T-helper 9 cell (primary cell): ENCODE measurements around the gene COPZ1.
"Not testable (repeated sequence)": the region's sequence is repeated elsewhere in the genome, so short reads cannot be mapped to it uniquely, and the experiment has no call there.

Experiments used
- DNase-seq: peaks from one replicate; pipeline ENCODE4 v3.0.0-alpha.2; 2020
- total RNA-seq, 2 donors: gene quantifications; one replicate each; lab custom pipeline; 2026; lab: John Stamatoyannopoulos, UW

Gene COPZ1, protein sequence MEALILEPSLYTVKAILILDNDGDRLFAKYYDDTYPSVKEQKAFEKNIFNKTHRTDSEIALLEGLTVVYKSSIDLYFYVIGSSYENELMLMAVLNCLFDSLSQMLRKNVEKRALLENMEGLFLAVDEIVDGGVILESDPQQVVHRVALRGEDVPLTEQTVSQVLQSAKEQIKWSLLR
- 44.6 to 102 reads per million in 2 donors for total RNA-seq

DNA sequence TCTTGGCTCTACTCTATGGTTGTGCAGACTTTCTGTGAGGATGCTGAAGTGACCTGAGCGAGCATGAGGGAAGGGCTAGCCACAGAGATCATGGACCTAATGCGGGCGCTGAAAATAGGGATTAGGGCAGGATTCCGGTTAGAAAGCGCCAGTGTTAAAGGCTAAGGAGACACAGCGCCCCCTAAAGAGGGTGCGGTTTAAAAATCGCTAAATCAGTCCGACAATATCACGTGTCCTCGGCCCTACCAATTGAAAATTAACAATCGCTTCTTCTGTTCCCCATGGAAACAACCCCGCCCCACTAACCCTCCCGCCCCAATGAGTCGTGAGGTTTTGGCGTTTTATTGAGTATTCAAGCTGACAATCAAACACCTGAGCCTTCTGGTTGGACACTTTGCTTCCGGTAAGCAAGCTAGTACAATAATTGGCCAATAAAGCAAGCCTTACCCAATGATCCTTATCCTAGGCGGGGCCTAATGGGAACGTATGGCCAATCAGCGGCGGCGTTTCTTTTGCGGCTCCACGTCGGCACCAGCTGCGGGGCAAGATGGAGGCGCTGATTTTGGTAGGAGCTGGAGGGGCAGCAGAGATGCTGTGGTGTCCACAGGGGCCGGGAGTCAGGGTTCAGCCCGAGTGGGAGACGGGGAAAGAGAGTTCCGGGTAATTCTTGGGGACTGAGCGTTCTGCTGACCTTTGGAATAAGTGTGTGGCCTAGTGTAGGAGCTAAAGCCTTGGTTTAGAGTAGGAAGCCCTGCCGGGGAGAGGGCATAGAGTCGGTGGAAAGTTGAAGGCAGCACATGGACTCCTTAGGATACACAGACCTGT, at the start of gene COPZ1:
Gene COPZ1, plus strand, starts transcription at position 515 of the 825 bp plus-strand sequence. Its CDS starts 33 bp downstream, at position 548.
- DNase-seq, result peak; percentile 86

DNA sequence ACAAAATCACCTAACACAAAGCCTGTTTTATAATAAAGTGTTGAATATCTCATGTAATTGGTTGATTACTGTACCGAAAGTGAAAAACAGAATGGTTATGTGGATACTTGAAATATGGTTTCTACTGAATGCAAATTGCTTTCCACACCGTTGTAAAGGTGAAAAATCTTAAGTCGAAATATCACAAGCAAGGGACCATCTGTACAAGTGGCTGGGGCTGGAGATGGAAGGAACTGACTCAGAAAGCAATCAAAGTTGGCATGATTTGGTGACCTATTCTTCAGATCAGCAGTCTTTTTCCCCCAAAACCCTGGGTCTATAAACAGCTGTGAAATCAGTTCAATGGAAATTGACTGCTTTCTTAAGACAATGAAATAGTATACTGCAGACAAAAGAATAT, 48.6 kb upstream of the COPZ1 start:
- DNase-seq, result no peak

DNA sequence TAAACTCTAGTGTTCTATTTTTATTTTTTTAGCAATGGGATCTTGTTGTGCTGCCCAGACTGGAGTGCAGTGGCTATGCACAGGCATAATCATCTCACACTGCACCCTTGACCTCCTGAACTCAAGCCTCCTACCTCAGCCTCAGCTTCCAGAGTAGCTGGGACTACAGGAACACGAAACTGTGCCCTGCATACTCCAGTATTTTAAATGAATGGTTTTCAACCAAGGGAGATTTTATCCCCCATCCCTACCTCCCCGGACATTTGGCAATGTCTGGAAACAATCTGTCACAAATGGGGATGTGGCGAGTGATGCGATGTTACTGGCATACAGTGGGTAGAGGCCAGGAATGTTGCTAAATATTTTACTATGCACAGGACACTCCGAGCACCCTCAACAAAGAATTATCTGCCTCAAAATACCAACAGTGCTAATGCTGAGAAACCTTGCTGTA, 47.1 kb upstream of the COPZ1 start:
- DNase-seq, result no peak

DNA sequence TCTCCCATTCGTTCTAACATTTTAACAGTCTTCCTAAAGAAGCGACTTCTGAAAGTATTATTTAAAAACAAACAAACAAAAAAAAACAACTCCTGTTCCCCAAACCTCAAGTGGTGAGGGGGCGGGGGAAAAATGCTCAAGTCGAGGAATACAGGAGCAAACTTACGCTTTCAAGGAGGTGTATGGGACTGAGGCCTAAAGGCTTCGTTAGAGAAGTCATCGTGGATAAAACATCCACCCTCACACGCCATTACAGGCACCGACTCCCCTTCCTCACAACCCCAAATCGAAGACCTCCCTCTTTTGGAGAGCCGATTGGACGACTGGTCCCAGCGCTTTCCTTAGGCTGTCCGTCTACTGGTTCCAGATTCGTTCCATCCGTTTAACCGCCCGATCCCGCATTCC, 45.7 kb upstream of the COPZ1 start:
- no peak for DNase-seq

DNA sequence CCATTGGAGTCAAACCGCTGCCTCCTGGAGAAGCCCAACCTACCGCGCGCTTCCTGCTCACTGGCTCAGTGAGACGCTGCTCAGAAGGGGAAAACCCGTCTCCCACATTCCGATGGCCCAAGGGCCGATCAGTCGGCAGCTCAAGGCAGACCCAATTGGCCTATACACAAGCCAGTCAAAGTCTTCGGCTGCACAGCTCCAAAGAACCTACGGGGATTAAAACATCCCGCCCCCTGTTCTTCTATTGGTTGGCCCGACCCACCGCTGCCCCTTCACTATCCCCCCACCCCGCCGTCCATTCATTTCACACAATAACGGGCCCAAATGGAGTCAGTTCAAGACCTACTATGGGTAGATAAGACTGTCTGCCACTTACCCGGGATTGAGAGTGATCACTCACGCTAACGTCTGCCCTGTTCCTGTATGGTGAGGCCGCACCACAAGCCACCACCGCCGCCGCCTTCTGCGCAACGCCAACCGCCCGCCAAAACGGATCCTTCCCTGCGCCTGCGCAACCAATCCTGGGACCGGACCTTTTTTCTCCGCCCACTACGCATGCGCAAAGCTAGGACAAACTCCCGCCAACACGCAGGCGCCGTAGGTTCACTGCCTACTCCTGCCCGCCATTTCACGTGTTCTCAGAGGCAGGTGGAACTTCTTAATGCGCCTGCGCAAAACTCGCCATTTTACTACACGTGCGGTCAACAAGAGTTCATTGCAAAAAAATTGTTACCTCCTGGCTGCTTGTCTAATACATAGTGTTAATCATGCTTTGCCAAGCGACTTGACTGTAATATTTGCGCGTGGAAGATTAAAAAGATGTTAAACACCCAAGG, 45.1 kb upstream of the COPZ1 start, which contains the start of gene CBX5:
Gene CBX5, minus strand, starts transcription at position 491 of the 836 bp plus-strand sequence. CDS start 22,472 bp downstream, outside the sequence.
- peak; percentile 99 for DNase-seq

DNA sequence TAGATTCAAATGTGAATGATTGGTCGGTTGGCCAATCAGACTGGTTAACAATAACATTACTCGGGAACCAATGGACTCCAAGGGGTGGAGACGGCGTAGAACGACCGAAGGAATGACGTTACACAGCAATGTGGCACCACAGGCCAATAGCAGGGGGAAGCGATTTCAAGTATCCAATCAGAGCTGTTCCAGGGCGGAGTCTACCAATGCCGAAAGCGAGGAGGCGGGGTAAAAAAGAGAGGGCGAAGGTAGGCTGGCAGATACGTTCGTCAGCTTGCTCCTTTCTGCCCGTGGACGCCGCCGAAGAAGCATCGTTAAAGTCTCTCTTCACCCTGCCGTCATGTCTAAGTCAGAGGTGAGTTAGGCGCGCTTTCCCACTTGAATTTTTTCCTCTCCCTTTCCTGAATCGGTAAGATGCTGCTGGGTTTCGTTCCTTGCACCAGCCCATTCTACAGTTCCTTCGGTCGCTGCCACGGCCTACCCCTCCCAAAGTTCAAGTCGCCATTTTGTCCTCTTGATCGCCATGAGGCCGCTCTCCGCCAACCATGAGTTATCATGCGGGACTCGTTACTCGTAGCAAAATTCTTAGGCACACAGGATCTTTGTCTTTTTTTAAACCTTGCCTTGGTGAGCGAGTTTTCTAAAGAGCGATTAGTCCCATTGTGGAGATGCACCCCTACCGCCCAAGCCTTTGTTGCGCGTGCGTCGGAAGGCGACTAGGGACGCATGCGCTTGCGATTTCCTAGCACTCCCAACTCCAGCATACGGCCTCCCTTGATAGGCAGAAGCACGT, 44.3 kb upstream of the COPZ1 start, which contains the start of gene HNRNPA1:
Gene HNRNPA1, plus strand, starts transcription at position 259 of the 793 bp plus-strand sequence. Its CDS starts 82 bp downstream, at position 341.
- DNase-seq, result peak; percentile 82

DNA sequence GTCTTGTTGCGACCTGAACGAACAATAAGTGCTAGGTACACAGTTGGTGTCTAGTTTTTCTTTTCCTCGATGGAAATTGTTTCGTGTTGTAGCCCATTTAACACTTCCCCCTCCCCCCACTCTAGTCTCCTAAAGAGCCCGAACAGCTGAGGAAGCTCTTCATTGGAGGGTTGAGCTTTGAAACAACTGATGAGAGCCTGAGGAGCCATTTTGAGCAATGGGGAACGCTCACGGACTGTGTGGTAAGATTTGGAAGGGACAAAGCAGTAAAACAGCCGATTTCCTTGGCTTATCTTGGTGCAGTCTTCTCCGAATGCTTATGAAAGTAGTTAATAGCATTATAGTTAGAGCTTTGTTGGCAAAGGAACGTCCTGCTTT, 43.7 kb upstream of the COPZ1 start:
- DNase-seq, result not testable (repeated sequence)

DNA sequence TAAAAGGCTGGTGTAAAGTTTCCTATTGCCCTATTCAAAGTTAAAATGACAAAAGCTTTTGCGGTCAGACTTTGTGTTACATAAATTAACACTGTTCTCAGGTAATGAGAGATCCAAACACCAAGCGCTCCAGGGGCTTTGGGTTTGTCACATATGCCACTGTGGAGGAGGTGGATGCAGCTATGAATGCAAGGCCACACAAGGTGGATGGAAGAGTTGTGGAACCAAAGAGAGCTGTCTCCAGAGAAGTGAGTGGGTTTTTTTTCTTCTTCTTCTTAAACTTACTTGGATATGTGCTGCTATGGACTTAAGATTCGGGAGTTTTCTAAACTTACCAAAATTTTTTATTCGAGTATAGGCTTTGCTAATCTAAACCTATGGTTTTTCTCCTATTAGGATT, 43.2 kb upstream of the COPZ1 start:
- DNase-seq, result not testable (repeated sequence)

DNA sequence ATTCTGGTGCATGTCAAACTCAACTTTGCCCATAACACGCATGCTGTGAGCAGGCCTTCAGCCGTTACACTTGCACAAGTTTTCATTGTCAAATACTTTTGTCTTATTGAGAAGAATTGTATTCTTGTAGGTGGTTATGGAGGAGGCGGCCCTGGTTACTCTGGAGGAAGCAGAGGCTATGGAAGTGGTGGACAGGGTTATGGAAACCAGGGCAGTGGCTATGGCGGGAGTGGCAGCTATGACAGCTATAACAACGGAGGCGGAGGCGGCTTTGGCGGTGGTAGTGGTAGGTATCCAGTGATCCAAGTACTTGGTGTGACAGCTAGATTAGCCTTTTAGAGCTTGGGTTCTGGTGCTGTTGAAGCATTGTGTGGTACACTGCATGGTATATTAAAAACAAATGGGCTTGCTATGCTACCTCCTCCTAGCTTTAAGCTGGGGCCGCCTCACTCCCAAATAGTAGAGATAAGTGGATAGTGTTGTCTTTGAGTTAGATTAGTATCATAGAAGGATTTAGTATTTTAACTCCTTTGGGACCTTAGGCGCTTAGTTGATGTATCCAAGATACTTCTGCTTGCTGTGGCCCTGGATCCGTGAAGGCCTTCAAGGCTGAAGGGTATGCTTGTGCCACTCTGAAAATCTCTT, 41.9 kb upstream of the COPZ1 start:
- DNase-seq, result no peak

DNA sequence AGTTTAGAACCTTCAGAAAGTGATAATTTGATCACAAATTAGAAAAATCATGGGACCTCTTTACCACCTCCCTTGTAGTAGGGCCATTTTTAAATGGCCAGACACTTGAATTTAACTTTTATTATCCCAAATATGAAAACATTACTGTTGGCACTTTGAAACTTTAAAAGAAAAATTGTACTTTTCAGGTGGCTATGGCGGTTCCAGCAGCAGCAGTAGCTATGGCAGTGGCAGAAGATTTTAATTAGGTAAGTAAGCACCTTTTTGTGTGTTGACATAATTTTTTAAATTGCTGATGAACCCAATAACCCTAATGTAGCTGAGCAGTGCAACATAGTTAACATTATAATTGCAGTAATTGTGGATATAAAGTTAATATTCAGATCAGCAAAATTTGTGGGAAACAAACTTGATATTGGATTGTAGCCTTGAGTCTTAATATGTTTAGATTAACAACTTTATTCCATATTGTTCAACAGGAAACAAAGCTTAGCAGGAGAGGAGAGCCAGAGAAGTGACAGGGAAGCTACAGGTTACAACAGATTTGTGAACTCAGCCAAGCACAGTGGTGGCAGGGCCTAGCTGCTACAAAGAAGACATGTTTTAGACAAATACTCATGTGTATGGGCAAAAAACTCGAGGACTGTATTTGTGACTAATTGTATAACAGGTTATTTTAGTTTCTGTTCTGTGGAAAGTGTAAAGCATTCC, 40.7 kb upstream of the COPZ1 start:
- not testable (repeated sequence) for DNase-seq

DNA sequence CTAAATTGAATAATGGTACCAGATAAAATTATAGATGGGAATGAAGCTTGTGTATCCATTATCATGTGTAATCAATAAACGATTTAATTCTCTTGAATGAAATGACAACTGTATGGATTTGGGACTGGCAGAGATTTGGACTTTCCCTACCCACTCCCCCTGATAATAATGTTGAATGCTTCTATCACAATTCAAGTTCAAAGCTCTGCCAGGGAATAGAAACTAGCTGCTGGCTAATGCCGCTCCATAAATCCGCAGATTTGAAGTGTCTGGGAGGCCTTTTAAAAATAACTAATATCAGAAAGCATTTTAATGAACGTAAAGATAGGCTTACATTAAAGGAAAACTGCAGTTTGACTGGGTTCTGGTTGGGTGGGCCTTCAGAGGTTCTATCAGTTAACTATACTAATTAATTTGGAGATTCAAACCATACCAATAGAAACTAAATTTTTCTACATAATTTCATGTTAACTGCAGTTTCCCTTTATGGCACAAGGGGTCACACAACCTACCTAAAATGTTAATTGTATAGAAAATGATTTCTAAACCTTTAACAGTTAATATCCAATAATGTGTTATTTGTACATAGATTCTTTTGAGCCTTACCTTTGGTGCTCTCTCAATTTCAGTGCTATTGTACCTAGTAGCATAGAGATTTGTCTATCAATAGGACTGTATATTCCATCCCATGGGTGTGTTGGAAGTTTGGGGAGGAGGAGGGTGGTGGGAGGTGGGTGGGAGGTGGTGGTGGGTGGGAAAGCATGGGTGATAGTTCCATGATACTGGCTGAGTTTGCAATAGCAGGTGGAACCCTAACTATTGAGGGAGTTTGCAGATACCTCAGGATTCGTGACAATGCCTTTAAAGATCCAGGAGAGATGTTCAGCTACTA, 39.5 kb upstream of the COPZ1 start:
- DNase-seq, result no peak

DNA sequence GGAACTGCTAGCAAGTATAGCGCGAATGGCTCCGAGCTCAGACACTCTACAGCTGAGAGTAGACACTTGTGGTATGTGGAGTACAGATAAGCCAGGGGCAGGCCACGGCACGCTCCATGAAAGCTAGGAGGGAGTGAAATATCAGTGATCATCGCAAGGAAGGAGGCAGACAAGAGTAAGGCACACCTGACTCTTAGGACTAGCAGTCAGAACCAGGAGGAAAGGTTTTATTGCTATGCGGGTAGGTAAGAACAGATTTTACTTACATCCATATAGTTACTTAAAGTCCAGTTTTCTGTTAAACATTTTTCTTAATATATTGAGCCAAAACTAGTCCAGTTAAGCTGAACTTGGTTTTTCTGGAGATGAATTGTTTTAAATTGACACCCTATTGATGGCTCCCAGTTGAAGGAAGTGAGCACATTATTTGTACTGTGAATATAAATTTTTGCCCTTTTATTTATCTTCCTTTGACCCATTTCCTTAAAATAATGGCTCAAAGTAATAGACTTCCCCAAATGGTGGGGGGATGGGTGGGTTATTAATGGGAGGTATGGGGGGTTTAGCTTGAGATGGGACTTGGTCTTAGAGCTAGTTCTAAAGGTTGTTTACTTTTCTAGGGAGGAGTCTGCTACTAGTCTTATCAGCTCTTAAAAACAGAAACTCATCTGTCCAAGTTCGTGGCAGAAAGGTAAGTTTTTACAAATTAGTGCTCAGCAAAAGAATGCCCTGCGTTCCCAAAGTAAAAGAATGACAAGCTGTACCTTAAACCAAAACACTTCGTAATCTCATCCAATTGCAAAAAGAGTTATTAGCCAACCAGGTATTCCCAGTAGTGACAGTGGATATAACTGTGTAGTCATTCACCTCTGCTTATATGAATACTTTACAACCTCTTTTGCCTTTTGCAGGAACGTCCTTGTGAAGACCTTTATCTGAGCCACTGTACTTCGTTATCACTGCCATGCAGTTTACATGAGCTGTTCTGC, 38.6 kb upstream of the COPZ1 start:
- no peak for DNase-seq

DNA sequence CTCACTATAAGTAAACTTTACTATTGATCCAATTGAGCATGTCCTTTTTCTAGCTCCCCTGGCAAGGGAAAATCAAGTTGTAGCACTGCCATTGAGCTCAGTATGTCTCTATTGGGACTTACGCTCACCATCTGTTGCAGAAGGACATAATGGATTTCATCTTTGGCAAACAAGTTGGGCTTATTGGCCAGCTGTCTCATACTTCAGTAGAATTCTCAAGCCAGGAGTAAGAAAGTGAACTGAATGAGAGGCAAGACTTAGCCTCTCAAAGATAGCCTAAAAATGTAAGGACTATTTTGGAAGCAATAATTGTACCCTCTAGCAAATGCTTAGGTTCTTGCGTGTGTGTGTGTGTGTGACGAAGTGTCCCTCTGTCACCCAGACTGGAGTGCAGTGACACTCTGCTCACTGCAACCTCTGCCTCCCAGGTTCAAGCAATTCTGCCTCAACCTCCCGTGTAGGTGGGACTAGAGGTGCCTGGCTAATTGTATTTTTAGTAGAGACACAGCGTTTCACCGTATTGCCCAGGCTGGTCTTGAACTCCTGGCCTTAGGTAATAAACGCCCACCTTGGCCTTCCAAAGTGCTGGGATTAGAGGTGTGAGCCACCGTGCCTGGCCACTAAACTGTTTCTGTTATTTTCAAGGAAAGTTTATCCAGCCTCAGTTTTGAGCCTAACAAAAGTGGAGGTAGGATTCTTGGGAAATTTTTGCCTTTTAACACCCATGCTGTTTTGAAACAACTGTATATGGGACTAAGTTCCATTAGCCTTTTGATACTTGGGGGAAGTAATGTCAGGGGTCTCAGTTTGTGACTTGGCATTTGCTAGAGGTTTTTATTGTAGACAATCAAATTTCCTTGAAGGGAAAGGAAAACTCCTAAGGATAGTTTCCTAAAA, 37.4 kb upstream of the COPZ1 start:
- DNase-seq, result no peak

DNA sequence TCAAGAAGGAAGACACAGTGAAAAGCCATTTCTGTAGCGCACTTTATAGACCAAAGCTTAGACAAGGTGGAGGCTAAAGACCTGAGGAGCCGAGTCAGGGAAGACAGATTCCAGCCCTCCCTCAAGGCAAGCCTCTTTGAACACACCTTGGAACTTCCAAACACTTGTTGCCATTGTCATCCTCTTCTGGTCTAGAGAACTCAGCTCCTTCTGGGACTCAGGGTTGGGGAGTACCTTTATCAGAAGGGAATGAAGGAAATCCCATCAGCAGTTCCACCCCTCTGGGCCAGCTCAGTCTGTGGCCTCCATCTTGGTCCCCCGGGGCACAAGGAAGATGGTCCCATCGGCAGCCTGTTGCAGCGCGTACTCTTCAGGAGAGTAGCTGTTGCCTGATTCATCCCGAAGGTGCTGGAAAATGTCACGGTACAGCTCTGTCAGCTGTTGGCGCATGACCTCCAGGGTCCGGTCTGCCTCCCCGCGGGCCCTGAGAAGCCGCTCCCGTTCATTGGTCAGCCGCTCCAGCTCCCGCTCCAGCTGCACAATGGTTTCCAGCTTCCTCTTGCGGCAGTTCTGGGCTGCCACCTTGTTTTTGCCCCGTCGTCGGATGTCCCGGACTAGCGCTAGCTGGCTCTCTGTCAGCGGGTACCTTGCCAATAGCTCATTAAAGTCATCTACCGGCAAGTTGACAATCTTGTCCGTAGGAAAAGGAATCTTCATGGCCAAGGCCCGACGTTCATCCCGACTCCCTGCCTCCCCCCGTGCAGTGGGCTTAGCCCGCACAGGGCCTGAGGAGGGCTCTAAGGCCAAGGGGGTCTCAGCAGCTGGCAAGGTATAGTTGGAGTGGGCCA, 32.6 kb upstream of the COPZ1 start:
- DNase-seq, result no peak

DNA sequence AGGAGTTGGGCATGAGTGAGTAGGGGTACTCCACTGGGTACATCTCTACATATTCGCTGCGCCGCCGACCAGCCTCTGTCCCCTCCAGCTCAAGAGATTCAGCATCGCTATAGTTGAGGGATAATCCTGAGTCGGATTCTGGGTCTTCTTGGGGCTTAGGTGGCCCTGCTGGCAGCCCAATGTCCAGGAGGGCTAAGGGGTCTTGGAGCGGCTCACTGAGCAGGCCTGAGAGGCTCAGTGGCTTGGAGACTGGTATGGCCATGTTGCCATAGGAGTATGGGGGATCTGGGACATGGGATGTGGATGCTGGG, 32.0 kb upstream of the COPZ1 start:
- no peak for DNase-seq

DNA sequence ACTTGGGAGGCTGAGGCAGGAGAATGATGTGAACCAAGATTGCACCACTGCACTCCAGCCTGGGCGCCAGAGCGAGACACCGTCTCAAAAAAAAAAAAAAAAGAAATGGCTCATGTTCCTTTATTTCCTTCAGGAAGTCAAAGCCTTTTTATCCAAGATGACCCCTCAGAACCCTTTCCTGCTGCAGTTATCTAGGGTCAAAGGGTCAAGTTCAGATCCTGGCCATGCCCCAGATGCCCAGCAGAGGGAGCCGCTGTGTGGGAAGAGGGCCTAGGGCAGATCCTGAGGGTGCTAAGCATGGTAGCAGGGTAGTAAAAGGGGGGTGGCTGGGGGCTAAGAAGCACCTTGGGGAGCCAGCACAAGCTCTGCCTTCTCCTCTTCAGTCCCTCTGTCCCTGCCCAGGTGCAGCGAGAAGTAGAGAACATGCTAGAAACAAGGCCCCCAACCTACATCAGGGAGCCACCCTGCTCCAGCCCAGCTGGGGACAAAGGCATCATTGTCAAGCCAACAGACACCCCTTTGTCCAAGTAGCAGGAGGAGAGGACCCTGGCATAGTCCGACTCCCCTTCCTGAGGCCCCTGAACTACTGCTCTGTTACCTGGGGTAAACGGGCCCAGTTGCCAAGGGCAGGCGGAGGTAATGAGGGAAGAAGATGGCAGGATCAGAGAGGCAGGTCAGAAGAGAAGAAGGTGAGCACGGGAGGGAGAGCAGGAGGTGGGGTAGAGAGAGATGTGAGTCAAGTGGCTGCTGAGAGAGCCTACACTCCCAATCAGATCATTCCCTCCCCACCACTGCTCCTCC, 30.6 kb upstream of the COPZ1 start:
- DNase-seq, result peak; percentile 41
